Measurements from ENCODE around the gene ISCU. TPM values are rescaled to one million over a fixed set of nuclear protein-coding genes. Genes with fewer than 3 reads are reported as not detected.

The ISCU gene
- total RNA-seq, 4 donors from 2014 or later = 121 to 146 (median 138) TPM

DNA sequence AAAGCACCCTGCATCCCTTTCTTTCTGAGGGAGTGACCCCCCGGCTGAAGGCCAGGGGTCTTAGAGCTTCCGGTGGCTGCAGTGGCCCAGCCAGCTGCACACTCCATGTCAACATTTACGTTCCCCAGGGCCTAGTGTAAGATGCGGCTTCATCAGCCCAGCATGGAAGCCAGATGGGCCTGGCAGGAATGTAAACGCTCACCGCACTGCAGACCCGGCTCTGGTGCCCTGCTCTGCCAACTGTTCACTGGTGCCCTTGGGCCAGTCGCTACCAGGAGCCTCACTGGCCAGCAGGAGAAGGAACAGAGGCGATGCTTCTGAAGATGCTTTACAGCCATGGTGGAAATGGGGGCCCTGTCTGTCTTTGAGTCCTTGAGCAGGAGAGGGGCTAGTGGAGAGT, 44.1 kb downstream of the ISCU start:
- Histone ChIP-seq H3K4me1 (no peaks in the 10 kb centered on the region), H3K36me3 (no peaks in the 10 kb centered on the region), H3K9me3 (no peaks in the 10 kb centered on the region), H3K27ac (no peak overlapping the region), H3K27me3 (no peaks in the 10 kb centered on the region), H3K4me3 (no peak overlapping the region)
- DNase-seq = no peak
- TF ChIP-seq, protein P1, sequence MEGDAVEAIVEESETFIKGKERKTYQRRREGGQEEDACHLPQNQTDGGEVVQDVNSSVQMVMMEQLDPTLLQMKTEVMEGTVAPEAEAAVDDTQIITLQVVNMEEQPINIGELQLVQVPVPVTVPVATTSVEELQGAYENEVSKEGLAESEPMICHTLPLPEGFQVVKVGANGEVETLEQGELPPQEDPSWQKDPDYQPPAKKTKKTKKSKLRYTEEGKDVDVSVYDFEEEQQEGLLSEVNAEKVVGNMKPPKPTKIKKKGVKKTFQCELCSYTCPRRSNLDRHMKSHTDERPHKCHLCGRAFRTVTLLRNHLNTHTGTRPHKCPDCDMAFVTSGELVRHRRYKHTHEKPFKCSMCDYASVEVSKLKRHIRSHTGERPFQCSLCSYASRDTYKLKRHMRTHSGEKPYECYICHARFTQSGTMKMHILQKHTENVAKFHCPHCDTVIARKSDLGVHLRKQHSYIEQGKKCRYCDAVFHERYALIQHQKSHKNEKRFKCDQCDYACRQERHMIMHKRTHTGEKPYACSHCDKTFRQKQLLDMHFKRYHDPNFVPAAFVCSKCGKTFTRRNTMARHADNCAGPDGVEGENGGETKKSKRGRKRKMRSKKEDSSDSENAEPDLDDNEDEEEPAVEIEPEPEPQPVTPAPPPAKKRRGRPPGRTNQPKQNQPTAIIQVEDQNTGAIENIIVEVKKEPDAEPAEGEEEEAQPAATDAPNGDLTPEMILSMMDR (IDR thresholded peaks at IDR 0.05) = no peak
- TF ChIP-seq POLR2A (IDR thresholded peaks at IDR 0.05) = no peak

DNA sequence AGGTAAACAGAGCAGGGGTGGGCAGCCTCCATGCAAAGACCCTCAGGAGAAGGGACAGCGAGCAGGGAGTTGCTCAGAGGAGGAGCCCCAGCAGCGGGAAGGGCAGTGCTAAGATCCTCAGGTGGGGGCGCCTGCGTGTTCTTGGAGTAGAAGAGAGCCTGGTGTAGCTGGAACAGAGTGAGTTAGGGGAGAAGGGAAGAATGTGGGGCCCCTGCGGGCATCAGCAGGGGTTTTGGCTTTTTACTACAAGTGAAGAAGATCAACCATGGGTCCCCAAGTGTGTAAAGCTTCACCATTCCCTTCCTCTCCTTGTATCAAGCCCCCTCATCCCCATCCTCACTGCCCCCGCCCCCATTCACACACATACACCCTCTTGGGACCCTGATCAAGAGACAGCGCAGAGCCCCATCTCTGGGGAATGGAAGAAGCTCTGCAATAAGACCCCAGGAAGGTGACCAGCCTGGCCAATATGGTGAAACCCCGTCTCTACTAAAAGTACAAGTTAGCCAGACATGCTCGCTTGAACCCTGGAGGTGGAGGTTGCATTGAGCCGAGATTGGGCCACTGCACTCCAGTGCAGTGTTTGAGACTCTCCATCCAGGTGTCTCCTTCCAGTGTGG, 45.7 kb downstream of the ISCU start:
- Histone ChIP-seq H3K9me3 (no peaks in the 10 kb centered on the region), H3K27me3 (no peaks in the 10 kb centered on the region), H3K36me3 (no peaks in the 10 kb centered on the region), H3K4me3 (no peak overlapping the region), H3K4me1 (no peaks in the 10 kb centered on the region), H3K27ac (no peak overlapping the region)
- DNase-seq = no peak
- TF ChIP-seq, protein P1 (IDR thresholded peaks at IDR 0.05) = no peak
- no peak for TF ChIP-seq POLR2A (IDR thresholded peaks at IDR 0.05)

DNA sequence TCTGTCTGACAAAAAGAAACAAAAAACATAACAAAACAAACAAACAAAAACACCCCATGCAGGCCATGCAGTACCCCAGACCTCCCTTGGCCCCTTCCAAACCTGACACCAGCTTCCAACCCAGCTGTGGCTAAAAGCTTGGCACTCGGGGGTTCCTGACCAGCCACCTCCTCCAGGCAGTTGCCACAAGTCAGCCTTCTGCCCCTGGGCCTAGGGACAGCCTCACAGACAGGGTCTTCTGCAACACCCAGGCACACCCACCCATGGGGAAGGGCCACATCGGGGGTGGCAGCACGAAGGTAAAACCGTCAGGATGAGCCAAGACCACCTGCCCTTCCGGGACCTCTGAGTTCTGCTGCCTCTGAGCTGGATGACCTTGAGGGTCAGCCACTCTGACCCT, 46.2 kb downstream of the ISCU start:
- no peak for TF ChIP-seq POLR2A (IDR thresholded peaks at IDR 0.05)
- TF ChIP-seq, protein P1 (IDR thresholded peaks at IDR 0.05) = no peak
- Histone ChIP-seq H3K27me3 (no peaks in the 10 kb centered on the region), H3K27ac (no peak overlapping the region), H3K4me1 (no peaks in the 10 kb centered on the region), H3K36me3 (no peaks in the 10 kb centered on the region), H3K4me3 (no peak overlapping the region), H3K9me3 (no peaks in the 10 kb centered on the region)
- DNase-seq = no peak

DNA sequence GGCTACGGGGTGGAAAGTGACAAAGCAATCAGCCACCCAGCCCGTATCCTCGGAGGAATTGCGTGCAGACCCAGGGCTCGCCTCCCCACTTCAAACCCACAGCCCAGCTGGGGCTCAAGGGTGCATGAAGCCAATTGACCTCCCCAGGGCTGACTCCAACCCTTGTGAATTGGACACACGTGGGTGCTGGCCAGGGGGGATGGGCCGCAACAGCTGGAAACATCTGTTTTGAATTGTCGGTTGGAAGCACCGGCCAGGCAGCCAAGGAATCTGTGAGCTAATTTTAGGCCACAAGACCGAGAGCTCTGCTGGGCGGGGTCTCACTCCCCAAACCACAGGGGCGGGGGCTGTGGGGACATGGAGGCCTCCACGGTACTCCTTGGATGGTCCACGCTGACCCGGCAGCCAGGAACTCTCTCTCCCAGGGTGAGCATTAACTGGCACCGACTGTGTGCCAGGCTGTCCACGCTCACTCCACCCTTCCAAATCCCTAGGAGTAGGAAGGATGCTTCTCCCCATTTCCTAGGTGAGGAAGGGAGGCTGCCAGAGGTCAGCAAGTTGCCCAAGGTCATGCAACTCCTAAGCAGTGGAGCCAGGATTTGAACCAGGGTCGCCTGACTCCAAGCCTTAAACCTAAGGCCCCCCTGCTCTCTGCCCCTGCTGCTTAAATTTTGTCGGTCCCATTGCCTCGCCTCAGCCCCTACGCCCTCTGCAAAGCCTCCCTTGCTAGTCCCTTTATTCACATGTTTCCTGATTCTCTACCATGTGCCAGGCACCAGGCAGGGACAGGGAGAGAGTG, 47.3 kb downstream of the ISCU start:
- Histone ChIP-seq H3K27ac (peak overlapping the region in 2 of 4 donors; percentile 19 to 48), H3K4me3 (no peak overlapping the region), H3K9me3 (no peaks in the 10 kb centered on the region), H3K27me3 (no peaks in the 10 kb centered on the region), H3K4me1 (no peaks in the 10 kb centered on the region), H3K36me3 (no peaks in the 10 kb centered on the region)
- DNase-seq = peak in 2 of 3 donors; percentile 22 to 75
- no peak for TF ChIP-seq POLR2A (IDR thresholded peaks at IDR 0.05)
- TF ChIP-seq, protein P1 (IDR thresholded peaks at IDR 0.05) = no peak

DNA sequence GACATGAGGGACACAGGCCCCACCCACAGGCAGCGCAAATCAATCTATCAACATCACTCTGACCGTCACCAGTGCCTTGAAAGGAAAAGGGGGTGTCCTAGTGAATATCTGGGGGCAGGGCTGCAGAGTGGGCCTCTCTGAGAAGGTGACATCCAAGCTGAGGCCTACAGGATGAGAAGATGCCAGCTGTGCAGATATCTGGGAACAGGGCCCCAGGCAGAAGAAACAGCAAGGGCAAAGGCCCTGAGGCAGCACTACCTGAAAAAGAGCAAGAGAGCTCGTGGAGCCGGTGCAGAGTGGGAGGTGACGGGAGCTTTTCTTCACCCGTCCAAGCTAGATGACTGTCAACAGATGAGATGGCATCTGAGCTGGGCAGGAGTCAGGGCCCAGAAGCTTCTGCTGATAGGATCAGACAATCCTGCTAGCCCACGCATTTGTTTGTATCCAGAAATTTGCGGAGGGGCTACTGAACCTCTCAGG, 48.0 kb downstream of the ISCU start:
- Histone ChIP-seq H3K27me3 (no peaks in the 10 kb centered on the region), H3K4me1 (no peaks in the 10 kb centered on the region), H3K27ac (peak overlapping the region in 1 of 4 donors; percentile 19), H3K9me3 (no peaks in the 10 kb centered on the region), H3K4me3 (no peak overlapping the region), H3K36me3 (no peaks in the 10 kb centered on the region)
- DNase-seq = no peak
- no peak for TF ChIP-seq POLR2A (IDR thresholded peaks at IDR 0.05)
- TF ChIP-seq, protein P1 (IDR thresholded peaks at IDR 0.05) = no peak
